Fibroblast of upper back skin (primary cell): ENCODE measurements around the gene ACAP3.

Experiments used
- DNase-seq: peaks from one replicate; pipeline ENCODE4 v3.0.0-alpha.2; 2013

Gene ACAP3

GRCh38 chr1:1313500-1314236 is 5.9 kb upstream of the ACAP3 start:
- no peak for DNase-seq

GRCh38 chr1:1312450-1313314 is 5.0 kb upstream of the ACAP3 start:
- DNase-seq: no peak

GRCh38 chr1:1311107-1312104 is 3.7 kb upstream of the ACAP3 start:
- no peak for DNase-seq

- no peak for DNase-seq
Measured at GRCh38 chr1:1310476-1311053, 2.8 kb upstream of the ACAP3 start.

- DNase-seq: no peak
Measured at GRCh38 chr1:1310109-1310385, 2.3 kb upstream of the ACAP3 start.

GRCh38 chr1:1309251-1310108 is 1.8 kb upstream of the ACAP3 start:
- no peak for DNase-seq

GRCh38 chr1:1308756-1309250 is 1.1 kb upstream of the ACAP3 start:
- DNase-seq: no peak

GRCh38 chr1:1307261-1307922 is 338 bp downstream of the ACAP3 start:
- DNase-seq: no peak

GRCh38 chr1:1306661-1307260 is 969 bp downstream of the ACAP3 start:
- DNase-seq: no peak

DNA sequence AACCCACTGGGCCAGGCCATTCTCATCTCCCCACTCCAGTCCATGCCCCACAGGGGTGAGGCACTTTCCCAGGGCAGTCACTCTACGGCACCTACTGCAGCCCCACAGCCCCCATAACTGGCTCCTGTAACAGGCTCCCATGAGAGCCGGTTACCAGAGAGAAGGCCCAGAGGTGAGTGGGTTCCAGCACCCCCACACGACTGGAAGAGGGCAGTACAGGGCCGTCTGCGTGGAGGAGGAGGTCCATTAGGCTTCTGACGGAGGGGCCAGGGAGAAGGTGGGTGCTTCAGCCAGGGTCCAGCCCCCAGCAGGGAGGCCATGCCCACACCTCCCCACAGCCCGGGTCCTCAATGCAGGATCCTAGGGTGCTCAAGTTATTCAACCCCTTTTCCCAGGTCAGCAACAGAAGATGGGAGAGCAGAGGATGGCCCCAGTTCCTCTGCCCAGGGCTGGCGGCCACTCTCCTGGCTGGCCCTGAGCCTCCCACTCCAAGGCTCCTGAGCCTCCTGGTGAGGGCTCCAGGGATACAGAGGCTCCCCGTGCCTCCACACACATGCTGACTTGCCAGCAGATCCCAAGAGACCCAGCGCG is 1.6 kb downstream of the ACAP3 start:
- DNase-seq: peak; percentile 25

DNA sequence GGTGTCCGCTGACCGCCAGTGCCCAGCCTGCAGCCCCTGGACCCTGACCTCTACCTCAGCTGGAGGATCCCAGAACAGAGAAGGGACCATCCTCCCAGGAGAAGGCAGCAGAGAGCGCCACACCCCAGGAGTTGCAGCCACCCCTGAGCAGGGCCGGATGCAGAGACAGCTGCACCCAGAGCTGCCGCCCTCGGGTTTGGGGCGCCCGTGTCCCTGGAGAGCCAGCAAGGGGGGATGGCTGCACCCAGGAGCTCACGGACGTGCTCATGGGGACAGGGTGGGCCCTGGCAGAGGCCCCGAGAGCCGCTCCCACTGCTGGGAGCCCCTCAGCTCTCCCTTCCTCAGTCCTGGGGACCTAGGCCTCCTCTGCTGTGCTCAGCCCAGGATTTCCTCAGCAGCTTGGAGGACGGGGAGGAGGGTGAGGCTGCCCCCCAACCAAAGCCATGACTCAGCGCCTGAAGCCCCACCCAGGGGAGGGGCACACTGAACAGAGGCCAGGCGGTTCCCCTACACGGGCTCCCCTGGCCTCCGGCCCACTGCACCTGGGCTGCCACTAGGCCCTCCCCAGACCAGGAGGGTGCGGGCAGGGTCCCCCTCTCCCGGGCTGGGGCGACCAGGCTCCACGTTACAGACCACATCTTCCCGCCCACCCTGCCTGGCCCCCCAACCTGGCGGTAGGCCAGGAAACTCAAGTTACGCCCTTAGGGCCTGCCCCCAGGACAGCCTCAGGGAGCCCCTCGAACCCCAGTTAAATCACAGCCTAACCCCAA is 2.2 kb downstream of the ACAP3 start:
- peak; percentile 78 for DNase-seq

DNA sequence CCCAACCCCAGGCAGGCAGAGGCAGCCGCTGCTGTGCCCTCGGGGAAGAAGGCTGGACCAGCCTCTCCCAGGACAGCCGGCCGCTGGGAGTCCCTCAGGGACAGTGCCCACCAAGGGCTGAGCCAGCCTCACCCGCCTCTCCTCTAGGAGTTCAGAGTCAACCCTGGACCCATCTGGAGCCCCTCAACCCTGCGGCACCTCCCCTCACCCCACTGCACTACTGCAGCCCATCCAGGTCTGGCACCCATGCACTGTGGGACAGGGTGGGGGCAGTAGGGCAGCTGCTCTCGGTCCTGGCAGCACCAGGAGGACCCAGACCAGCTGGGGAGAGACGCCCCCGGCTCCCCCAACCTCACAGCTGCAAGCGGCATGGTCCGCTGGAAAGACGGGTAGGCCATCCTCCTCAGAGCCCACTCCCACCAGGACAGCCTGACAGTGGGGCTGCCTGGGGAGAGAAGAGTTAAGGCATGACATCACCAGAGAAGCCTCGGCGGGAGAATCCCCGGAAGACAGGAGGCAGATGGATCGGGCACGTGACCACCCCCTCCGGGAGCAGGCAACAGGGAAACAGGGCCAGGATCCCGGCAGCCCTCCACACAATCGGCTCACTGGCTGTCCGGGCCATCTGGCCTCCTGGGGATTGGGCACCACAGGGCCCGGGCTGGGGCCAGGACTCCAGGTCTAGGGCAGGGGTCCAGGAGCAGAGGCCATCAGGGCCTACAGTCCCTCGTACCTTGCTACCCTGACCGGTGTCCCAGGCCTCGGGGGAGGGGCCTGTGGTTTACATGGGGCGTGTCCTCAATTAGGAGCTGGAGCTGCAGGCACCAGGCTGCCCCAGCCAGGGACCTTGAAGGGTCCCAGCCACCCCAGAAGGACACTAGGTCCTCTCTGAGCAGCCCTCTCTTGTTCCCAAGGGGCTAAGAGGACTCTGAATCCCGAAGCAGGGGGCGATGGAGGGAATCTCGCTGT is 3.1 kb downstream of the ACAP3 start:
- DNase-seq: peak; percentile 82

DNA sequence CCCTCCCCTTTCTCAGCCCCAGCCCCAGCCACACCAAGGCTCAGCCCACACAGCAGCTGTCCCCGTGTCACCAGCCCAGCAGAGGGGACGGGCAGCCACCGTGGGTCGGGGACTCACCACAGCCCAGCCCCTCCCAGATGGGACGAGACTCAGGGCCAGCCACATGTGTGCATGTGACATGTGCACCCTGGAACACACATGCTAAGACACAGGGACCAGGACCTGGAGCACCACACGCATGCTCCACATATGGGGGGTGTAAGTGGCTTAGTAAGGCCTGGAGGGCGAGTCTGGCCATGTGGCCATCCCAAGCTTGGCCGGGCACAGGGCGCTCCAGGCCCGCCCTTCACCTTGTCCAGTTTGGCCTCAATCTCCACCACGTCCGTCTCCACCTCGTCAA is 4.0 kb downstream of the ACAP3 start:
- DNase-seq: no peak

- DNase-seq: no peak
Measured at GRCh38 chr1:1302951-1303509, 4.7 kb downstream of the ACAP3 start.

GRCh38 chr1:1302006-1302430 is 5.7 kb downstream of the ACAP3 start:
- no peak for DNase-seq

GRCh38 chr1:1300352-1300739 is 7.4 kb downstream of the ACAP3 start:
- DNase-seq: no peak

GRCh38 chr1:1299686-1300351 is 7.9 kb downstream of the ACAP3 start:
- DNase-seq: no peak
